Testis (tissue), 2 donors: ENCODE data around the gene TDRD9.

ENCODE experiments used
- POLR2A ChIP-seq: fragments of 450-650 bp; IDR thresholded peaks from one replicate; pipeline ENCODE4 v1.6.1; 2017; ENCODE audit warnings: antibody characterized with exemption, mild to moderate bottlenecking, moderate library complexity
- TF ChIP-seq, protein P1 (sequence below), 3 experiments: fragments of 450-650 bp in 2 of 3; fragments of 200-600 bp in 1 of 3; sonication (generic) in 1 of 3; IDR thresholded peaks; one replicate each; pipeline ENCODE4 v1.5.1; 2016 to 2019; ENCODE audit warnings: antibody characterized with exemption in 3 of 3, mild to moderate bottlenecking in 2 of 3, moderate library complexity in 1 of 3

DNA sequence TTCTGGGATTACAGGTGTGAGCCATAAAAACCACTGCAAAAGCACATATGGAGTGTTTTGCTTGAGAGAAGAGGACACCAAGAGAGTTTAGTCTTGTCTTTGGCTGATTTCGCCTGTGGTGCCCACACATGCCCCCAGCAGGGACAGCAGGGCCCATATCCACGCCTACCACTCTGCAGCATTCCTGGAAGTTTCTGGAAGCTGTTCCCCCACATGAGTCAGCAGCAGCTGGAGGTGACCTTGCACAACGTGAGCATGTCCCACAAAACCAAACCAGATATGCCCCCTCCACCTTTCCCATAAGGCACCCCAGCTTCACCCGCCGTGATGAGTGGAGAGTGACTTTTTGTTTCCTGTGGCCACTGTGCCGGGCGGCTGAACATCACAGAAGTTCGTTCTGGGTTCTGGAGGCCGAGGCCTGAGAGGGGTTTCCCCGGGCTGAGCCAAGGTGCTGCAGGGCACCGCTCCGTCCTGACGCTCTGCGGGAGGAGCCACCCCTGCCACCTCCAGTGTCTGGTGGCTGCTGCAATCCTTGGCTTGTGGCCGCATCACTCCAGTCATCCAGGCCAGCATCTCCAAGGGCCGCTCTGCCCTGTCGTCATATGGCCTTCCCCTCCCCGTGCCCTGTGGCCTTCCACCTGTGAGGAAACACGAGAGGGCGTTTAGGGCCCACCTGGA is 162.0 kb downstream of the TDRD9 start:
- TF ChIP-seq, protein P1, sequence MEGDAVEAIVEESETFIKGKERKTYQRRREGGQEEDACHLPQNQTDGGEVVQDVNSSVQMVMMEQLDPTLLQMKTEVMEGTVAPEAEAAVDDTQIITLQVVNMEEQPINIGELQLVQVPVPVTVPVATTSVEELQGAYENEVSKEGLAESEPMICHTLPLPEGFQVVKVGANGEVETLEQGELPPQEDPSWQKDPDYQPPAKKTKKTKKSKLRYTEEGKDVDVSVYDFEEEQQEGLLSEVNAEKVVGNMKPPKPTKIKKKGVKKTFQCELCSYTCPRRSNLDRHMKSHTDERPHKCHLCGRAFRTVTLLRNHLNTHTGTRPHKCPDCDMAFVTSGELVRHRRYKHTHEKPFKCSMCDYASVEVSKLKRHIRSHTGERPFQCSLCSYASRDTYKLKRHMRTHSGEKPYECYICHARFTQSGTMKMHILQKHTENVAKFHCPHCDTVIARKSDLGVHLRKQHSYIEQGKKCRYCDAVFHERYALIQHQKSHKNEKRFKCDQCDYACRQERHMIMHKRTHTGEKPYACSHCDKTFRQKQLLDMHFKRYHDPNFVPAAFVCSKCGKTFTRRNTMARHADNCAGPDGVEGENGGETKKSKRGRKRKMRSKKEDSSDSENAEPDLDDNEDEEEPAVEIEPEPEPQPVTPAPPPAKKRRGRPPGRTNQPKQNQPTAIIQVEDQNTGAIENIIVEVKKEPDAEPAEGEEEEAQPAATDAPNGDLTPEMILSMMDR (IDR thresholded peaks at IDR 0.05), result no peak
- no peak for TF ChIP-seq POLR2A
